GM21576 (cell line): ENCODE data around the gene ST6GALNAC3.
"Not testable (repeated sequence)": the region's sequence is repeated elsewhere in the genome, so short reads cannot be mapped to it uniquely, and the experiment has no call there.

Source experiments
- ATAC-seq: cut with Tn5 transposase; IDR thresholded peaks from one replicate; pipeline ENCODE4 v1.9.1; 2021; ENCODE audit warnings: mild to moderate bottlenecking, moderate library complexity; ENCODE audit not compliant: unreplicated experiment

The ST6GALNAC3 gene

DNA sequence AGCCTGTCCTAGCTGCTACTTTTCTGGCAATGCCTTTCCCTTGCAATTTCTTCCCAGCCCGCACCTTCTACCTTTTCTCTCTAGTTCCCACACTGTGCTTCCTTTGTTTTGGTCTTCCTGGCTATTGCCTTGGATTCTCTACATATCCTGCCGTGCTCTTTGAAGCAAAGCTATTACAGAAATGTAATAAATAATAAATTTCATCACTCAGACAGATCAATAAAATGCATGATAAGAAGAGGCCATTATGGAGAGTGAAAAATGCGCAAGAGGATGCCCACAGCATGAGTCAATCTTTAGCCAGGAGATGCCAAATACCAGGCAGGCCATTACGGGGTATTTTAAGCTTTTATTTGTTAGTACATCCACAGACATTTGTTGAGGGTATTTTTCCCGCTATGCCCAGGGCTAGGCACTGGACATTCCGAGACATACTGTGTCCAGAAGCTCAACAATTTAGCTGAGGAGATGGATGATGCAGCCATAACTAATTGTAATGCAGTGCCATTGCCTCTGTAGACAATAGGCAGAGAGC is 163.6 kb downstream of the ST6GALNAC3 start:
- no peak for ATAC-seq

DNA sequence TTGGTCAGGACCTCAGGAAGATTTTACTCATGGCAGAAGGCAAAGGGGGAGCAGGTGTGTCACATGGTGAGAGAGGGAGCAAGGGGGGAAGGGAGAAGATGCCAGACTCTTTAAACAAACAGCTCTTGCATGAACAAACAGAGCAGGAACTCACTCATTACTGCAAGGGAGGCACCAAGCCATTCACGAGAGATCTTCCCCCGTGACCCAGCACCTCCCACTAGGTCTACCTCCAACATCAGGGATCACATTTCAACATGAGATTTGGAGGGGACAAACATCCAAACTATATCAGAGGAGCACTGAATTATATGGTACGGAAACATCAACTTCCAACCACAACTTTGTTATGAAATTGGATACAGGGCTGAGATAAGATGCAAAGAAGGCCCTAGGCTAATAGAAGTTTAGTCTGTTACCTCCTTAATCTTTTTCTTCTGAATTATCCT is 164.9 kb downstream of the ST6GALNAC3 start:
- ATAC-seq = no peak

DNA sequence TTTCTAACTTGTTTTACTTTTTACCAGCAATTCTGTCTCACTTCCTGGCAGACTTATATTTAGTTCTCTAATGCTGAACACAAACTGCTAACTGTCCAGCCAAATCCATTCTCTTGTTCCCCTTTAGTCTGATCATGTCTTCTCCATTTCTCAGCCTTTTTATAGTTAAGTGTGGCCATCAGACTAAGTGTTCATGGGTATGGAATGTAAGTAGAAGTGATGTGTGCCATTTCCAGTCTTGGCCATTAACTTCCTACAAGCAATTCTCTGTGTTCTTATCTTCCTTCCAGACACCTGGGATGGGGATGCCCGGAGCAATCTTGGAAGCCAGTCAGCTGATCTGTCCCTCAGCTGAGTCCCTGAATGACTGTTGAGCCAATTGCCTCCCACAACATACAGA is 165.8 kb downstream of the ST6GALNAC3 start:
- ATAC-seq = no peak

DNA sequence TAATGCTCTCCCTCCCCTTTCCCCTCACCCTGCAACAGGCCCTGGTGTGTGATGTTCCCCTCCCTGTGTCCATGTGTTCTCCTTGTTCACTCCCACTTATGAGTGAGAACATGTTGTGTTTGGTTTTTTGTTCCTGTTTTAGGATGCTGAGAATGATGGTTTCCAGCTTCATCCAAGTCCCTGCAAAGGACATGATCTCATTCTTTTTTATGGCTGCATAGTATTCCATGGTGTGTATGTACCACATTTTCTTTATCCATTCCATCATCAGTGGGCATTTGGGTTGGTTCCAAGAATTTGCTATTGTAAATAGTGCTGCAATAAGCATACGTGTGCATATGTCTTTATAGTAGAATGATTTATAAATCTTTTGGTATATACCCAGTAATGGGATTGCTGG is 168.0 kb downstream of the ST6GALNAC3 start:
- ATAC-seq = not testable (repeated sequence)

DNA sequence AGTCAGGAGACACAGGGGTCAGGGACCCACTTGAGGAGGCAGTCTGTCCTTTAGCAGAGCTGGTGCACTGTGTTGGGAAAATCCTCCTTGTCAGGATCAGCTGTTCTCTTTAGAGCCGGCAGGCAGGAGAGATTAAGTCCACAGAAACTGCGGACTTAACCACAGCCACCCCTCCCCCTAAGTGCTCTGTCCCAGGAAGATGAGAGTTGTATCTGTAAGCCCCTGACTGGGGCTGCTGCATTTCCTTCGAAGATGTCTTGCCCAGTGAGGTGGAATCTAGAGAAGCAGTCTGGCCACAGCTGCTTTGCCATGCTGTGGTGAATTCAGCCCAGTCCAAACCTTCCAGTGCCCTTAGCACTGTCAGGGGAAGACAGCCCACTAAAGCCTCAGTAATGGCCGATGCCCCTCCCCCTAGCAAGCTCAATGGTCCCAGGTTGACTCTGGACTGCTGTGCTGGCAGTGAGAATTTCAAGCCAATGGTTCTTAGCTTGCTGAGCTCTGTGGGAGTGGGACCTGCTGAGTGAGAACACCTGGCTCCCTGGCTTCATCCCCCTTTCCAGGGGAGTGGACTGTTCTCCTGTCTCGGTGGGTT is 172.8 kb downstream of the ST6GALNAC3 start:
- no peak for ATAC-seq

DNA sequence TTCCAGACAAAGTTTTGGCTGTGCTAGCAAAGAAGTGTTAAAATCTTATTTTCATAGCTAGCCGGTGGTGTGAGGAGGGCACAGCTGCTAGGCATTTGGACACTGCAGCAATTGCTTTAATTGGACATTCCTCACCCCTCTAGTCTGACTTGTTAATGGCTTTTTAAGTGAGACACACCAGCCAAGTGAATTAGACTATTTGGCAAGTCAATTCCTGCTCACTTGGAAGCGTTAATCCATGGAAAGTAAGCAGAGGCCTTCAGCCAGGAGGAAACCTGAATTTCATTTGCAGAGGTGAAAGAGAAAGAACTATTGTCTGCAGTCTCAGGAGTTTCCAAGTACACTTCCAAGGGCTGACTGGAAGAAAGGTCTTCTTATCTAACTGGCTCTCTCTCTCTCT is 175.7 kb downstream of the ST6GALNAC3 start:
- ATAC-seq = no peak

DNA sequence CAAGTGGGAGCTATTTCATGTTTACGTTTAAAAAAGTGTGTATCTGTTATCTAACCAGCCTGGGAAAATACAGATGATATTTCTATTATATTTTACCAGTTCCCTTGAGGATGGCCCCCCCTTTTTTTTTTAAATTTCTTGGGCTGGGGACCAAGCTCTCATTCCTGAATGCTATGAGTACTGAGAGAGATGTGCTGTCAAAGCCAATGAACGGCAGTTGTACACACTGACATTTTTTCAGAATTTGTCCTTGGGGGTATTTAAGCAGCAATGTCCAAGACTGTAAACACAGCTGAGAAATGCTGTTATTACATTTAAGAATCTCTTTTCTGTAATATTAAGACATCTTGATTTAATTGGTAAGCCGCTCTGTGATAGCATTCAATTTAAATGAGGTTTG is 177.9 kb downstream of the ST6GALNAC3 start:
- no peak for ATAC-seq

DNA sequence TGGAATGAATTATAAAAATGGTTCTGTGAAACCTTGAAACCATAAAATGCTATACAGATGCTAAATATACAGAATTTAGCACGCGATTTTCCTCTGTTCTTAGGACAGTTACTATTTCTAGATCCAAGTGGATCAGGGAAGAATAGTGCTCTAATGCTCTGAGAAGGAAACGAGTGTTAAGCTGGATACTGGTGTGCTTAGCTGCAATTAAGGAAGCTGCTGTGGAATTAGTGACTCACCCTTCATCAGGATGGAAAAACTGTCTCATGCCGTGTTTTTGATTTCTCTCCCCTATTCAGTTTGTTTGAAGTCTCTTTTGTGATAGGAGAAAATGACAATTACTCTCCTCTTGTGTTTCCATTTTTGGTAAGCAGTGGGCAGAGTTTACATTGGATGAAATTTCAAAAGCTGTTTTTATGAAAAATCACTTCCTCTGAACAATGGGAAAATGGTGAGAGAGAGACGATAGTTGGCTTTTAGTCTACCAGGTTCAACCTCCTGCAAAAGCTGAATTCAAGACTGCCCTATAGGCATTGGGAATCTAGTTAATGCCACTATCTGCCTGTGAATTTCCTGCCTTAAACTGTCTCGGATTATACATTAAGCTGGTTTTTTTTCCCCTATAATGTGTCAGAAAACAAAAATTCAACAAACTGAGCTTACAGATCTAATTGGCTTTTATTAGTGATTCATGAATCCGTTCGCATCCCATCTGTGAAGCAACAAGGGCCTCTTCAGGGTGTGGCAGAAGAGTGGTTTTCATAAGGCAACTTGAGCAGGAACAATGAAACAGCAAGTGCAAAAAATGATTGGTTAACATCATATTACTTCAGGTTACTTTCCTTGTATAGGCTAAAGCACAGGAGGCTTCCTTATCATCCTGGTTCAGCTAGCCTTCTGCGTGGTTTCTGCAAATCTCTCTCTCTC is 179.8 kb downstream of the ST6GALNAC3 start:
- no peak for ATAC-seq

DNA sequence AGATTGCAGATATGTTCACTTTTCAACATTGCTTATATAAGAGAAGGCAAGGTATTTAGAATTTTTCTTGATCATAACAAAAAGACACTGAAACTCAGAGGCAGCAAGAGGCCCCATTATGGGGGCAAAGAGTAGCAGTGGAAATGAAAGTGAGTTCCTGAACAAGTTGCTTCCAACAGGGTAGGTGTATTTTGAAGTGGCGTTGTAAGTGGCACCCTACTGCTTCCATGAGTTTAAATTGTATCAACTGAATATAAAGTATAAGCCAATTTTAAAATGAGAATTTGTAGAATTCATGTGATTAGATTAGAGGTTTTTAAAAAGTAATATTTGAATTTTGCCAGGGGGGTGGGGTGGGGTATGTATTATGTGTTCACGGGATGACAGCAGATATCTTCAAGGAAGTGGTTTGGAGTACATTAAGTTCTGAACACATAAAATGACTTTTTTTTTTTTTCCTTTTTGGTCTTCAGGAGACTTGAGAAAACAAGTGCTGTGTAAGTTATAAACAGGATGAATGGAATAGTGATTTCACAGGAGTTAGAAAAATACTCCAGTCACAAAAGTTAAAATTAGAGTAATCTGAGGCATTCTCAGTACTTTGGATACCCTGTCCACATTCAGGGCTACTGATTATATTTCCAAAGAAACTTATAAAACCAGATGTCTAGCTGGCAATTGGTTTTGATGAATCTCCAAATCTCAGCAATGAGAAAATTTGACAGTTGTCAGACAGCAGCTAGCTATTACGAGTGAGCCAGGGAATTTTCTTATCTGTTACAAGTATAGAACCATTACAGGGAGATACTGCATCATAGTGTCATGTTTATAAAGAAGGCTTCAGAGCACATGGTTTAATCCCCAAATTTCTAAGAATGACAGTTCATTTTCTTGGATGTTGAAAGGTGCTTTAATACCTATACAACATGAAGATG is 182.0 kb downstream of the ST6GALNAC3 start:
- no peak for ATAC-seq

DNA sequence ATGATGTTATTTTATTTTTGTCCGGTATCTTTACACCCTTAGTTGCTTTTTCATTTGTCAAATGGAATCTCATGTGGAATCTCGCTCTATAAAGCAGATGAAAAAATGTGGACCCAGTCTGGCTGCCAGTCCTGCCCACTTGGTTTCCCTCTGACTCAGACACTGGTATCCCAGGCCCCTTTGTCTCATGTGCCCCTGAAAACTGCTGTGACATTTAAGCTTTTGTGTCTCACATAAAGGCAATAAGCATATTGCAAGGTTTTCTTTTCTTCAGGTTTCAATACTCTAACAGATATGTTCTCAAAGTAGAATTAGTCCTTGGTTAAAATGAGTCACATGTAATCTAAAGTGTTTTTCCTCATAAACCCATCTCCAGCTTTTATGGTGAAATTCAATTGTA is 183.3 kb downstream of the ST6GALNAC3 start:
- no peak for ATAC-seq

DNA sequence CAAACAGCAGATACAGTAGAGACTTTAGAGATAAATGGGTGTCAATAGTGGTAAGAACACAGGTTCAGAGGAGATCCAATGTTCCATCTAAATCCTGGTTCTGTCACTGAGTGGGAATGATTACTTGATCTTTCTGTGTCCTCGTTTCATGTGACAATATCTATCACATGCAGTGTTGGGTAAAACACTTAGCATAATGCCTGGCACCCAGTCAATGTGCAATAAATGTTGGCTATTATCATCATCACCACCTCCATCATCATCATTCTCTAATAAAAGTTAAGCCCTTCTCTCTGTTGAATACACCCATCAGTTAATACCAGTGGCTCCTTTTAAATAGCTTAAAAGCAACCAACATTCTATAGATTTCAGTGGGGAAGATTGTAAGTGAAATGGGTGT is 184.7 kb downstream of the ST6GALNAC3 start:
- ATAC-seq = no peak

DNA sequence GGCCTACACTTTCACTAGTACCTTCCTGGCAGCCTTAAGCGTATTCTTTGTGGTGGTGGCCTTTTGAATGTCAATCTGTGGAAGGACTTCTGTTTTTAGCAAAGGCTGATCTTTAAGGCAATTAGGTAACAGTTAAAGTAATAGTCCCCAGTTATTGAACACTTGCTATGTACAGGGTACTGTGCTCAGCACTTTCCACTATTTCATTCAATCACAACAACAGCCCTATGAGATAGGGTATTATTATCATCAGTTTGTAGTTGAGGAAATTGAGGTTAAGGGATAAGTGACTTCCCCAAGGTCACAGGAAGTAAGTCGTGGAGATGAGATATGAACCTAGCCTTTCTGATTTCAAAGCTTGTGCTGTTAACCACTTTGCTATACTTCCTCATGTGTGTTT is 185.7 kb downstream of the ST6GALNAC3 start:
- no peak for ATAC-seq

DNA sequence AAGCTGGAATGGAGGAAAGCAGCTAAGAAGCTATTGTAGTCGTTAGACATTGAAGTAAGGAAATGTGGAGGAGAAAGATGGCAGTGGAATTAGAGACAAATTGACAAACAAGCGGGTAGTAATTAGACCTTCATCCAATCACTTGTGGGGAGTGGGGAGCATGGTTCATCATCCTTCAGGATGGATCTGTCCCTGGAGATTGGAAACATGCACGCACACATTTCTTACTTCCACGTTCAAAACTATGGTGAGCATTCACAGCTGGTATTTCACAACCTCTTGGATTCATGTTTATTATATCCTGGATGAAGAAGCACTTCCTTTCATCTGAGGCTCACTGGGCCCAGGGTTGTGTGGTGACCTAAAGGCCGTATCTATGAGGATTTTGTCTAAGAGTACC is 188.1 kb downstream of the ST6GALNAC3 start:
- no peak for ATAC-seq

DNA sequence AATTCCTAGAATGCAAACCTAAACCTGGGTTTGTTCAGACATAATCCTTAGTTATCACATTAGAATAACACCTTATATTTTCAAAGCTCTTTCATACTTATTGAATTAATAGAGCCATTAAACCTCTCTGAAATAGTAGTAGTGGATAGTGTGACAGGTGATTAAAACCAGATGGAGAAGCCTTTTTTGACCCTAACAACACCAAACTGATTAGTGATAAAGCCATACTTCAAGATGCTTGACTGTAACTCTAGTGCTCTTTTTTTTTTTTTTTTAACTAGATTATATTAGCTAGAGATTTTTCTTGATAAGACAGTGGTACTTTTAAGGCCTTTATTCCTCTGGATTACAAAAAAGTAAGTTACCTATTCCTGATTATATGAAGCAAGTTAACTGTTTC is 190.1 kb downstream of the ST6GALNAC3 start:
- ATAC-seq = no peak

DNA sequence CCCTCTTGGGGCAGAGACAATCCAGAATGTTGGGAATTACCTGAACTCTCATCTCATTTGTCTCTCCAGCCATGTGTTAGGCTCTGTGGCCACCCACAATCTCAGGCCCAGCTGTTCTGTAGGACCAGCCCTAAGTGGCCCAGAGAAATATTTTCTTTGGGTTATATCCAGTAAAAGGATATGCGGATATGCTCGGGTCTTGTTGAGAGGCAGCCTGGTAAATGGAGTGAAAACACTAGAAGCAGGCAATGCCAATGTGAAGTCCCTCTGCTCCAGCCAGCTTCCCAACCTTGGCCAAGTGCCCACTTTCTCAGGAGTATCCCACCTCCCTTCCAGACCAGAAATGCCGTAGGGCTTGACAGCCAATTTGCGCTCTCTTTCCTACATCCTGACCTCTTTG is 192.2 kb downstream of the ST6GALNAC3 start:
- ATAC-seq = no peak

DNA sequence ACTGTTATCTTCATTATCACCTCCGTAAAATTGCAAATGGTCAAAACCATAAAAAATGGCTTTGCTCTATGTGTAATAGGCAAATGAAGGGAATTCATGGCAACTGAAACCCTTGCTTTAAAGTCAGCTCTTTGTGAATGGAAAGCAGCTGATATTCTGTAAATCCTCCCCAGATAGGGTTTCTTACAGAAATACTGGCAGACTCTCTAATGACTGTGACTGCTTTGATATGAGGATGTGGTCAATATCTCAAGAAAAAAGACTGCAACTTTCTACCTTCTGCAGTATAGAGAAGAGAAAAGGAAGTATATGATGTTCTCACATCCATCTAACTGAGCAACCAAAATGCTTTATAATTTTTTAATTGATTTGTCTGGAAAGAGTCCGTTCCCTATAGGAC is 193.1 kb downstream of the ST6GALNAC3 start:
- no peak for ATAC-seq

DNA sequence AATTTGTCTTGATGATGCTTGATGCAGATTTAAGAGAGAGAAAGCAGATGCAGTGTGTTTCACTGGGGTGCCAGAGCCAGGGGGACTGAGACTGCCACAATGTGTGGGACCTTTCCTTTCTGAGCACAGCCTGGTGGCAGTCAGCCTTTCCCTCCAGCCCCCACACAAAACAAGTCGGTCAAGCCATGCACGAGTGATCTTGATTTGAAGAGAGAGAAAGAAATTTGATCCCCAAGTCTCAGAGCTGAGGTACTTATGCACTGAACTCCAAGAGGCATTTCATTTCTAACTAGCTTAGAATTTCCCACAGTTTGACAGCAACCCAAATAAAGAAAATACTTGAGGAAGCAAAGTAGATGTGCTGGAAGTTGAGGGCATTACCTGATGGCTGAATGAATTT is 193.8 kb downstream of the ST6GALNAC3 start:
- no peak for ATAC-seq

DNA sequence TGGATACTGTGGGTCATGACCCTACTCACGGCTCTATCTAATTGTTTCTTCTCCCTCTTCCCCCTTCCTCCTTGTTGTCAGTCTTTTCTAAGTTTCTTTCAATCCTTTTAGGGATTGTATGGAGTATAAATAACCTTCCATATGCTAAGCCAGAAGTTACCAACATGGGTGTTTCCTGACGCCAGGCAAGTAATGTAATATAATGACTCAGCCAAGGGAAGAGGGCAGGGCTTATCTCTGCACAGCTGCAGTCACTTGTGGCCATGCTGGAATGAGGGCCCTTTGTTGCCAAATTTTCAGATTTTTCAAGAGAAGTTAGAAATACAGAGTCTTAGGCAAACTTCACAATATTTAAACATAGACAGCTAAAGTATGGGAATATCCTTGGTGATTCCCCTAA is 194.6 kb downstream of the ST6GALNAC3 start:
- no peak for ATAC-seq

DNA sequence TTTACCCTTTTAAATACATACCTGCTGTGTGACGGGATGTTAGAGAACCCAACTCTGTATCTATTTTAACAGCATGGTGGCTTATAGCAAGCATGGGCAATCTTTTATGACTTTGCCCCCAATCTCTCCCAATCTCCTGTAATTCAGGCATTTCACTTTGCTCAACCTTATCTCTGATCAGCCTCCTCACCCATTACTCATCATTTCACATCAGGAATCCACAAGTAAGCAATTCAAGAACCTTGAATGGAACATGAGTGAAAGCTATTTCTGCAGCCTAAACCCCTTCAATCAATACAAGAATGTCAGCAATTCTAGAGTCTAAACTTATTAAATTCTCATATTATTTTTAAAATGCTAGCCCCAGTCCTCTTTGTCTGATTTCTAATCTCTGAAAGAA is 199.8 kb downstream of the ST6GALNAC3 start:
- no peak for ATAC-seq

DNA sequence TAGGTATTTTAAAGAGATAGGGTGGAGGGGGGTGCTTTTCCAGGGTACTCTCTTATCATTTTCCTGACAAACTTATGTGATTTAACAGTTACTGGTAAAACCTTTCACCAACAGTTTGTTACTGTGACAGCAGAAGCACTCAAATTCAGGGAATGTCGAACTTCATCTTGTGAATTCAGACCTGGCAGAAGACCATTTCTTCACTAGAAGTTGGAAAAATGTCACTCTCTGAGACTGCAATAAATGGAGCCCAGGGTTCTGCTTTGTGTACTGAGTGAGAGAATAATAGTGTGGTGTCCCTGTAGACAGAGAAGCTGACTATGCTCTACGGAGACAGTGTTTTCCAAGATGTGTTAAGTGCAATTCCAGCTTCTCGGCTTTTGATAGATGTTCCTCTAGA is 200.2 kb downstream of the ST6GALNAC3 start:
- ATAC-seq = no peak

DNA sequence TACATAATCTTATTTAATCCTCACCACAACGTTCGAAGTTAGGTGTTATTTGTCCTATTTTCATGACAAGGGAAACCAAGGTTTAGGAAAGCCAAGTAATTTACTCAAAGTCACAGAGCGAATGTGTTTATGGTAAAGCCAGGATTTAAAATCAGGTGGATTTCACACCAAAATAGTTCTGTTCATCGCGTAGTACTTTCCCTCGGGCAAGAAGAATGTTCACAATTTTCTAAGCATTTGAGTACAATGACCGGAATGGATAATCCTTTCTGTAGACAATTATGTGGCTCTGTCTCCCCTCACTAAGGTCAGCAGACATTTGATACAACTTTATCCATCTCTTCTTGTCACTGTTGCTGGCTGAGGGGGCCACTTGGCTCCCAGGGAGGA is 204.2 kb downstream of the ST6GALNAC3 start:
- ATAC-seq = no peak
